IMR-90 (cell line): ENCODE measurements around the gene GNPTG. TPM values are rescaled to one million over a fixed set of nuclear protein-coding genes. Genes with fewer than 3 reads are reported as not detected.

Experiments used
- ATAC-seq: fragments of 200-7000 bp; cut with Tn5 transposase; 2 replicates; pipeline ENCODE4 v1.9.1; 2020; ENCODE audit warnings: low read depth, mild to moderate bottlenecking, moderate library complexity
- BruUV-seq: library from RNA; stranded (reverse); fragments of 400-500 nt; replicated peaks from 2 replicates; lab custom pipeline; 2021; lab: Mats Ljungman, UMichigan
- CTCF ChIA-PET: fragments of 300-600 bp; formaldehyde crosslinking; extraction: SDS; loops from one replicate; lab custom pipeline; 2021; ENCODE audit warnings: antibody characterized with exemption; lab: Yijun Ruan, JAX
- POLR2A ChIA-PET: fragments of 300-600 bp; sonication (Branson Sonifier 250); formaldehyde crosslinking; loops from one replicate; lab custom pipeline; 2022; ENCODE audit warnings: antibody characterized with exemption; ENCODE audit not compliant: unreplicated experiment; lab: Charles Lee
- DNase-seq: peaks from one replicate; pipeline ENCODE4 v3.0.0; 2013
- H2AFZ ChIP-seq: replicated peaks from 2 replicates; pipeline ENCODE3; 2013; ENCODE audit warnings: low read length, mild to moderate bottlenecking; ENCODE audit not compliant: poor library complexity
- H2AK5ac ChIP-seq: 2 replicates; pipeline ENCODE4 v1.6.1; 2013; ENCODE audit warnings: low read depth, low read length, inconsistent platforms
- H2AK9ac ChIP-seq: replicated peaks from 2 replicates; pipeline ENCODE3; 2013; ENCODE audit warnings: mild to moderate bottlenecking, low read depth, low read length, moderate library complexity; ENCODE audit not compliant: poor library complexity
- H2BK120ac ChIP-seq: 2 replicates; pipeline ENCODE4 v1.6.1; 2013; ENCODE audit warnings: low read depth, low read length, inconsistent platforms
- H2BK15ac ChIP-seq: 3 replicates; pipeline ENCODE4 v1.6.1; 2013; ENCODE audit warnings: low read depth, low read length, inconsistent platforms
- H2BK20ac ChIP-seq: 2 replicates; pipeline ENCODE4 v1.6.1; 2013; ENCODE audit warnings: low read depth, mild to moderate bottlenecking, inconsistent platforms, low read length, moderate library complexity
- H2BK5ac ChIP-seq: 2 replicates; pipeline ENCODE4 v1.6.1; 2013; ENCODE audit warnings: mild to moderate bottlenecking, low read depth, low read length, inconsistent platforms; ENCODE audit not compliant: poor library complexity, severe bottlenecking
- H3K14ac ChIP-seq: replicated peaks from 2 replicates; pipeline ENCODE4 v1.6.1; 2013; ENCODE audit warnings: low read depth, low read length, inconsistent platforms
- H3K18ac ChIP-seq: 2 replicates; pipeline ENCODE4 v1.6.1; 2013; ENCODE audit warnings: low read depth, low read length, control low read depth
- H3K23ac ChIP-seq: 2 replicates; pipeline ENCODE4 v1.6.1; 2013; ENCODE audit warnings: low read depth, low read length, inconsistent platforms
- H3K27ac ChIP-seq: 2 replicates; pipeline ENCODE4 v1.5.1; 2013; ENCODE audit warnings: mild to moderate bottlenecking, control low read depth, low read length; ENCODE audit not compliant: insufficient read depth
- H3K27me3 ChIP-seq: 2 replicates; pipeline ENCODE4 v1.6.1; 2013; ENCODE audit warnings: low read length; ENCODE audit not compliant: control insufficient read depth, insufficient read depth
- H3K36me3 ChIP-seq: 2 replicates; pipeline ENCODE4 v1.6.1; 2013; ENCODE audit warnings: low read length, mixed read lengths; ENCODE audit not compliant: control insufficient read depth, insufficient read depth
- H3K4ac ChIP-seq: 2 replicates; pipeline ENCODE4 v1.6.1; 2013; ENCODE audit warnings: low read depth, low read length, inconsistent platforms
- H3K4me1 ChIP-seq: 2 replicates; pipeline ENCODE4 v1.6.1; 2013; ENCODE audit warnings: low read length, mixed read lengths; ENCODE audit not compliant: control insufficient read depth, insufficient read depth
- H3K4me2 ChIP-seq: 2 replicates; pipeline ENCODE4 v1.6.1; 2013; ENCODE audit warnings: low read depth, mild to moderate bottlenecking, control low read depth, low read length, moderate library complexity
- H3K4me3 ChIP-seq: 2 replicates; pipeline ENCODE4 v1.5.1; 2013; ENCODE audit warnings: low read depth, mild to moderate bottlenecking, control low read depth, low read length, moderate library complexity; ENCODE audit not compliant: insufficient read depth
- H3K56ac ChIP-seq: 2 replicates; pipeline ENCODE4 v1.6.1; 2013; ENCODE audit warnings: low read length, inconsistent platforms; ENCODE audit not compliant: insufficient read depth; ENCODE audit errors: extremely low read depth
- H3K79me1 ChIP-seq, 2 experiments: 2 replicates each; pipeline ENCODE4 v1.6.1; 2013; ENCODE audit warnings: low read length in 2 of 2, inconsistent platforms in 1 of 2, low read depth in 1 of 2
- H3K9ac ChIP-seq: 2 replicates; pipeline ENCODE4 v1.6.1; 2013; ENCODE audit warnings: low read depth, low read length, control low read depth
- H3K9me1 ChIP-seq: 2 replicates; pipeline ENCODE4 v1.6.1; 2013; ENCODE audit warnings: low read length, inconsistent platforms; ENCODE audit not compliant: insufficient read depth
- H3K9me3 ChIP-seq: 2 replicates; pipeline ENCODE4 v1.6.1; 2013; ENCODE audit warnings: low read length; ENCODE audit not compliant: control insufficient read depth, insufficient read depth
- H4K20me1 ChIP-seq: 2 replicates; pipeline ENCODE4 v1.6.1; 2013; ENCODE audit warnings: low read length, inconsistent platforms; ENCODE audit not compliant: insufficient read depth
- H4K5ac ChIP-seq: 2 replicates; pipeline ENCODE4 v1.6.1; 2013; ENCODE audit warnings: mild to moderate bottlenecking, low read depth, low read length, control low read depth
- H4K8ac ChIP-seq, 2 experiments: 2 replicates each; pipeline ENCODE4 v1.6.1; 2013; ENCODE audit warnings: low read depth in 2 of 2, low read length in 2 of 2, control low read depth in 1 of 2, inconsistent platforms in 1 of 2
- H4K91ac ChIP-seq: 2 replicates; pipeline ENCODE4 v1.6.1; 2013; ENCODE audit warnings: low read depth, low read length, inconsistent platforms; ENCODE audit not compliant: insufficient read depth
- MAZ ChIP-seq: IDR thresholded peaks from 2 replicates; pipeline ENCODE4 v1.6.1; 2012; ENCODE audit warnings: low read depth, mild to moderate bottlenecking, low read length, improper control_type of control experiment, moderate library complexity, borderline replicate concordance
- POLR2A ChIP-seq: IDR thresholded peaks from 2 replicates; pipeline ENCODE4 v1.6.1; 2012; ENCODE audit warnings: mild to moderate bottlenecking, low read depth, low read length
- WGBS, 2 experiments: methylation state at CpG; one replicate each; pipeline versions ENCODE4 v1.1.5 to v1.1.7; 2013; ENCODE audit warnings: missing lambda C conversion rate in 2 of 2; ENCODE audit not compliant: insufficient read length in 1 of 2; ENCODE audit errors: extremely low coverage in 2 of 2; 5-methylcytosine and 5-hydroxymethylcytosine counted together
- dilution Hi-C: fragments of 300-500 bp; cut with HindIII; formaldehyde crosslinking; loops from one replicate; pipeline ENCODE4 v1.14.3; 2018; ENCODE audit warnings: low sequenced_read_pairs; ENCODE audit not compliant: unreplicated experiment
- in situ Hi-C: fragments of 300-500 bp; cut with MboI; formaldehyde crosslinking; loops from 3 replicates; pipeline ENCODE4 v1.14.3; 2019; ENCODE audit warnings: low sequenced_read_pairs, inconsistent platforms, mixed read lengths
- intact Hi-C: fragments of 100-400 bp; cut with micrococcal nuclease; formaldehyde crosslinking; loops from 2 replicates; pipeline ENCODE4 v1.10.0; 2022
- polyA plus RNA-seq, 3 experiments: library from polyadenylated mRNA; depleted of rRNA; stranded (reverse); fragments of >200 nt; gene quantifications; 2 replicates each; pipeline ENCODE4 v1.2.3, GENCODE V29; 2012; ENCODE audit warnings: low replicate concordance in 1 of 3
- total RNA-seq: library from RNA; depleted of rRNA; stranded (reverse); fragments of >200 nt; gene quantifications from 2 replicates; pipeline ENCODE4 v1.2.3, GENCODE V29; 2012

Gene GNPTG
- total and polyA plus RNA-seq, 2 of the 4 experiments (the other 2 are of a cell fraction) = 14.9 to 70.8 TPM

- Histone ChIP-seq H3K79me1 (no peaks in the 10 kb centered on the region), H3K27me3 (peaks cover 55% of the 10 kb centered on the region), H3K23ac (no peak within 1 kb of the TSS), H3K9me3 (peaks cover 3% of the 10 kb centered on the region; the same call in 1 of the 2 replicates), H3K27ac (no peak within 1 kb of the TSS), H3K14ac (no peak within 1 kb of the TSS), H3K18ac (no peak within 1 kb of the TSS), H2BK5ac (no peak within 1 kb of the TSS), H2BK20ac (no peak within 1 kb of the TSS), H2AK5ac (no peak within 1 kb of the TSS), H4K20me1 (no peaks in the 10 kb centered on the region; the same call in 1 of the 2 replicates), H4K5ac (no peak within 1 kb of the TSS), H3K4me3 (peak within 1 kb of the TSS; percentile 33), H2BK120ac (no peak within 1 kb of the TSS), H4K8ac (no peak within 1 kb of the TSS), H2AK9ac (peak within 1 kb of the TSS; percentile 28), H2BK15ac (no peak within 1 kb of the TSS), H3K36me3 (no peaks in the 10 kb centered on the region), H2AFZ (peak within 1 kb of the TSS; percentile 87), H3K4me1 (peaks cover 7% of the 10 kb centered on the region), H3K9ac (no peak within 1 kb of the TSS), H3K4me2 (peak within 1 kb of the TSS; percentile 17; the same call in 1 of the 2 replicates), H3K56ac (no peak within 1 kb of the TSS), H3K9me1 (no peaks in the 10 kb centered on the region), H4K91ac (no peak within 1 kb of the TSS), H3K4ac (no peak within 1 kb of the TSS)
- WGBS, 2 experiments = 8% methylated on average over 40 of the region's 83 CpGs; no CpG with 5 or more reads in 1 of the 2 experiments
- dilution Hi-C loops (no loop called here), intact Hi-C loops (no loop called here), in situ Hi-C loops (no loop called here)
- DNase-seq (no peak), ATAC-seq (peak; percentile 89)
- ChIA-PET CTCF (no interaction called here), POLR2A (no interaction called here)
- 0 out of 2 replicates have a peak, but pooled peaks have one; percentile 29 for TF ChIP-seq POLR2A
- TF ChIP-seq MAZ = no peak
- BruUV-seq = no TSS peak
These were observed 18.4 kb upstream of the GNPTG start, which contains the start of gene BAIAP3 for GRCh38 chr16:1333149-1333812. Gene BAIAP3, plus strand, starts transcription at chr16:1333645. Its CDS starts 4,905 bp downstream, at chr16:1338550.
